ENCODE results near the gene PRDM8.

DNA sequence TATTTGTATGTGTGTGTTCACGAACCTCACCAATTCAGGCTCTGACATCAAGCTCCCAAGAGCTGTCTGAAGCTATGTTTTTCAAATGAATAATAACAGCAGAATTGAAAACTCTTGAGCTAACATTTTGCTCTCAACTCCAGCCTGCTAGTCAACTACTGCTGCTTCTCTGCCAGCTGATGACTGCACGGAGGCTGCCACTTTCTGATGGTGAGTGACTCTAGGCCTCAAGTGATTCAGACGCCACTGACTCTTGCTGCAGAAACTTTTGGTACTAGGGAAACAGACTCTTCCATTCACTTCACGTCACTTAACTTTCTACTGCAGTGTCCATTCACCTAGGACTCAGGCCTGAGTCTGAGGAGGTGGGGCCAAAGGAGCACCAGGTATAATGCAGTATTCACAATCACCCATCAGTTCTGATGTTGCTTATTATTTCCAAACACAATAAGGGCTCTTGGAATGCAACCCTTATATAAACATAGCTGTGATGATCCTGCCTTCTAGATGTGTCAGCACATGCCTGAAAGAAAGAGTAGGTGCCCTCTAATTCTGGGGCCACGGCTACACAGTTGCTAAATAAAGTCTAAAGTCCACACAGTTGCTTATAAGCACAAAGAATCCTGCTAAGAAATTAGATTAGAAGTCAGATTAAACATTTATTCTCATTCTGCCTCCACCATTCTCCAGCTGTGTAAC lies 16.0 kb downstream of the PRDM8 start:
- TF ChIP-seq, protein P1, sequence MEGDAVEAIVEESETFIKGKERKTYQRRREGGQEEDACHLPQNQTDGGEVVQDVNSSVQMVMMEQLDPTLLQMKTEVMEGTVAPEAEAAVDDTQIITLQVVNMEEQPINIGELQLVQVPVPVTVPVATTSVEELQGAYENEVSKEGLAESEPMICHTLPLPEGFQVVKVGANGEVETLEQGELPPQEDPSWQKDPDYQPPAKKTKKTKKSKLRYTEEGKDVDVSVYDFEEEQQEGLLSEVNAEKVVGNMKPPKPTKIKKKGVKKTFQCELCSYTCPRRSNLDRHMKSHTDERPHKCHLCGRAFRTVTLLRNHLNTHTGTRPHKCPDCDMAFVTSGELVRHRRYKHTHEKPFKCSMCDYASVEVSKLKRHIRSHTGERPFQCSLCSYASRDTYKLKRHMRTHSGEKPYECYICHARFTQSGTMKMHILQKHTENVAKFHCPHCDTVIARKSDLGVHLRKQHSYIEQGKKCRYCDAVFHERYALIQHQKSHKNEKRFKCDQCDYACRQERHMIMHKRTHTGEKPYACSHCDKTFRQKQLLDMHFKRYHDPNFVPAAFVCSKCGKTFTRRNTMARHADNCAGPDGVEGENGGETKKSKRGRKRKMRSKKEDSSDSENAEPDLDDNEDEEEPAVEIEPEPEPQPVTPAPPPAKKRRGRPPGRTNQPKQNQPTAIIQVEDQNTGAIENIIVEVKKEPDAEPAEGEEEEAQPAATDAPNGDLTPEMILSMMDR (IDR thresholded peaks at IDR 0.05 in 8 of 11, conservative IDR thresholded peaks at IDR 0.05 in 3 of 11), result no peak
- TF ChIP-seq POLR2A (IDR thresholded peaks at IDR 0.05), result no peak
- no peak for TF ChIP-seq POLR2AphosphoS5 (IDR thresholded peaks at IDR 0.05)

Measured in spleen (tissue), 7 donors.